ENCODE data around the gene EPHX1. TPM values are rescaled to one million over a fixed set of nuclear protein-coding genes. Genes with fewer than 3 reads are reported as not detected.

EPHX1 gene
- total RNA-seq, 1 donor: 31.5 TPM

DNA sequence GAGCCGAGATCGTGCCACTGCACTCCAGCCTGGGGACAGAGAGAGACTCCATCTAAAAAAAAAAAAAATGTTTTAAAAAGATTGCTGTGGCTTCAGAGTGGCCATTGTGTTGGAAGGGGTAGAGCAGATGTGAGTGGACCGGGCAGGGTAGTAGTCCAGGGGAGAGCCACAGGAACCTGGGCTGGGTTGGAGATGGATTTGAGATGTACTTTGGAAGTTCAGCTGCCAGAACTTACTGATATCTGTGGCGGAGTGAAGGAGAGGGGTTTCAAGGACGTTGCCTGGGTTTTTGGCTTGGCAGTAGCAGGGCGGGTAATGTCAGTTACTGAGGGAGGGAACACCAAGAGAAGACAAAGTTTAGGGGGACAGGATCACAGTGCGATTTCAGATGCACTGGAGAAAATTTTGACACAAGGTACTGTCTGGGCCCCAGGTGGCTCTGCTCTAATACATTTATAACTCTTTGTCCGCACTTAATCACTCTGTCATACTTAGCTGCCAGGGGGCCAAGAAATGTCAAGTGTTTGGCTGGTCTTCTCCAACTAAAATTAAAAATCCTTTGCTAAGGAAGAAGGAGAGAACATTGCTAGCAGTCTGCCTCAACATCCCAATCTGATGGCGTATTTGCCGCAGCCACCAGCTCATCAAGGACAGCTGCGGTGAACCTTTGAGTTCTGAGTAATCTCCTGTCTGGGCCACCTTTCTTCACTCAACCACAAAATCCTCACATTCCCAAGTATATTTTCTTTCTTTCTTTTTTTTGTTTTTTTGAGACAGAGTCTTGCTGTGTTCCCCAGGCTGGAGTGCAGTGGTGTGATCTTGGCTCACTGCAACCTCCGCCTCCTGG, 9.6 kb downstream of the EPHX1 start:
- TF ChIP-seq, protein P1, sequence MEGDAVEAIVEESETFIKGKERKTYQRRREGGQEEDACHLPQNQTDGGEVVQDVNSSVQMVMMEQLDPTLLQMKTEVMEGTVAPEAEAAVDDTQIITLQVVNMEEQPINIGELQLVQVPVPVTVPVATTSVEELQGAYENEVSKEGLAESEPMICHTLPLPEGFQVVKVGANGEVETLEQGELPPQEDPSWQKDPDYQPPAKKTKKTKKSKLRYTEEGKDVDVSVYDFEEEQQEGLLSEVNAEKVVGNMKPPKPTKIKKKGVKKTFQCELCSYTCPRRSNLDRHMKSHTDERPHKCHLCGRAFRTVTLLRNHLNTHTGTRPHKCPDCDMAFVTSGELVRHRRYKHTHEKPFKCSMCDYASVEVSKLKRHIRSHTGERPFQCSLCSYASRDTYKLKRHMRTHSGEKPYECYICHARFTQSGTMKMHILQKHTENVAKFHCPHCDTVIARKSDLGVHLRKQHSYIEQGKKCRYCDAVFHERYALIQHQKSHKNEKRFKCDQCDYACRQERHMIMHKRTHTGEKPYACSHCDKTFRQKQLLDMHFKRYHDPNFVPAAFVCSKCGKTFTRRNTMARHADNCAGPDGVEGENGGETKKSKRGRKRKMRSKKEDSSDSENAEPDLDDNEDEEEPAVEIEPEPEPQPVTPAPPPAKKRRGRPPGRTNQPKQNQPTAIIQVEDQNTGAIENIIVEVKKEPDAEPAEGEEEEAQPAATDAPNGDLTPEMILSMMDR (IDR thresholded peaks at IDR 0.05; ENCODE audit: insufficient read depth, low read depth, low read length): no peak
- no peak for DNase-seq (ENCODE audit: low read depth)
- no peak overlapping the region for H3K4me3 ChIP-seq (ENCODE audit: low read depth, low read length)

DNA sequence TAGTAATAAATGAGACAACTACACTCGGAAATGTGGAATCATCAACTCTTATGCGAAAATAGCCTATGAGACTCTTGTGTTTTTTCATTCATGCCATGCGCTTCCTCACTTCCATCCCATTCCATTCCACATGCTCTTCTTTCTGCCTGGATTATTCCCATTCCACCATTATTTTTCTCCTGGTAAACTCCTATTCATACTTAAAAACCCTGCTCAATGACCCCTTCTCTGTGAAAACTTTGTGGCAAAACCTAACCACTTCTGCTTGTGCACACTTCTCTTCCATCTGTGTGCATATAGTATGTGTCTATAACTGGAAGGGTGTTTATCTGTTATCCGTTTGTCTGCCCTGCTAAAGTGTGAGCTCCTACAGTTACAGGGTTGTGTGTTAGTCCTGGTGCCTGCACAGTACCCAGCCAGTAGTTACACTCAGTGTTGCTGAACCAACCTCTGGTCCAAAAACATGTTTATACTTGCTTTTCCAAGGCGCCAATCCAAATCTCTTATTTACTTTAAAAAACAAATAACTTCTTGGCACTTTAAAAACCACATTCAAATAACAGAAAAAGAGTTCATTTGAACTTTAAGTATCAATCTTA, 10.7 kb downstream of the EPHX1 start:
- H3K4me3 ChIP-seq (ENCODE audit: low read depth, low read length): no peak overlapping the region
- no peak for DNase-seq (ENCODE audit: low read depth)
- TF ChIP-seq, protein P1 (IDR thresholded peaks at IDR 0.05; ENCODE audit: insufficient read depth, low read depth, low read length): no peak

DNA sequence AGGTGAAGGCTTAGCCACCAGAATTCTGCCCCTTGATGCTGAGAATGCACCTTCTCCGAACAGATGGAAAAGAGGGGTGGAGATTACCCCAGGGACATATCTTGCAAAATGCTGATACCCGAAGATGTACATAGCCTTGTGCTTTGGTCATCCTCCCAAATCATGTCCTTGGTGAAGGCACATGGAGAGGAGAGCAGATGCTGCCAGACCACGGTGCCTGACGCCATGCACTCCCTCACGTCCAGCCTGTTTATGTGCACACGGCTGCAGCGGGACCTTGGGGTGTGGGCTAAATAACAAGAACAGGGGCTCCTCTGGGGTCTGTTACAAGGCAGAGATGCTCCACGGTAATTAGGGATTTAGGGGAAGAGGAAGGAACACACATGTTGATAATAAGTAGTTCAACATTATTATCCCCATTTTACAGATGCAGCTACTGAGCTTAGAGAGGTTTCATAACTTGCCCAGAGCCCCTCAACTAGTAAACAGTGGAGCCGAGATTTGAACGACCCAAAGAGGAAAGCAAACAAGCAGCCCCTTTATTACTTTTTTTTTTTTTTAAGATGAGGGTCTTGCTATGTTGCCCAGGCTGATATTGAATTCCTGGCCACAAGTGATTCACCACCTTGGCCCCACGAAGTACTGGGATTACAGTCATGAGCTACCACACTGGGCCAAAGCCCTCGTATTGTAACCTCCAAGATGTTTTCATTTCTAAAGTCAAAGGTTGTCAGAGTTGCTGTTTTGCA, 12.9 kb downstream of the EPHX1 start:
- DNase-seq (ENCODE audit: low read depth): no peak
- no peak overlapping the region for H3K4me3 ChIP-seq (ENCODE audit: low read depth, low read length)
- TF ChIP-seq, protein P1 (IDR thresholded peaks at IDR 0.05; ENCODE audit: insufficient read depth, low read depth, low read length): no peak

DNA sequence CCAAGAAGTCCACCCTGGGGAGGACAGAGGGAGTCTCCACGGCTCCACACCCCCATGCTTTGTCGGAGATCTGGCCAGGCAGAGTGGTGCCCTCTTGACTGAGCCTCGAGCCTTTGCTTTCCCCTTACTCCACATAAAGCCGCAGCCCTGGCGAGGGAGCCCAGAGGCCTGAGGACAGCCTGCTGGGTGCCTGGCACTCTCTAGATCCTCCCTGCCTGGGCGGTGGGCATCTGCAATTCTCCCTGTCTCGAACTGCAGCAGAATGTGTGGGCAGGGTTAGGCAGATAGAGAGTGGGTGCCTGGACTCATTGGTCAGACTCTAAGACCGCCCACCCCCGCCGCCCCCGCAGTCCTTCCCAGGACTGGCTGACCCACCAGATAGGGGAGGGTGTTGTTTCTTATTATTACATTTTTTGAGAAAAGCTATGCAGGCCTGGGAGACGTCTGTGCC, 13.9 kb downstream of the EPHX1 start:
- H3K4me3 ChIP-seq (ENCODE audit: low read depth, low read length): no peak overlapping the region
- TF ChIP-seq, protein P1 (IDR thresholded peaks at IDR 0.05; ENCODE audit: insufficient read depth, low read depth, low read length): no peak
- no peak for DNase-seq (ENCODE audit: low read depth)

DNA sequence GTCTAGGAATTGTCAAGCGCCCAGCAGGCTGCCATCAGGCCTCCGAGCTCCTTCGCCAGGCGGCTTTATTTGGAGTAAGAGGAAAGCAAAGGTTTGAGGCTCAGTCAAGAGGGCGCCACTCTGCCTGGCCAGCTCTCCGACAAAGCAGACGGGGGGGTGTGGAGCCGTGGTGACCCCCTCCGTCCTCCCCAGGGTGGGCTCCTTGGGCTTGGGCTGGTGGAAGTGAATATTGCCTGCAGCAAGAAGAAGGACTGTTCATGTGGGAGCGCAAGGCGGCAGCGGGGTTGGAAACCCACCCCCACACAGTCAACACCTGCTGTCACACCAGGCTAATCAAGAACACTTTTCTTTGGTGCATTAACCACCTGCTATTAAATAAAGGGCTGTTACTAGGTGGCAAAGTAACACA, 14.6 kb downstream of the EPHX1 start:
- DNase-seq (ENCODE audit: low read depth): no peak
- H3K4me3 ChIP-seq (ENCODE audit: low read depth, low read length): no peak overlapping the region
- TF ChIP-seq, protein P1 (IDR thresholded peaks at IDR 0.05; ENCODE audit: insufficient read depth, low read depth, low read length): no peak

DNA sequence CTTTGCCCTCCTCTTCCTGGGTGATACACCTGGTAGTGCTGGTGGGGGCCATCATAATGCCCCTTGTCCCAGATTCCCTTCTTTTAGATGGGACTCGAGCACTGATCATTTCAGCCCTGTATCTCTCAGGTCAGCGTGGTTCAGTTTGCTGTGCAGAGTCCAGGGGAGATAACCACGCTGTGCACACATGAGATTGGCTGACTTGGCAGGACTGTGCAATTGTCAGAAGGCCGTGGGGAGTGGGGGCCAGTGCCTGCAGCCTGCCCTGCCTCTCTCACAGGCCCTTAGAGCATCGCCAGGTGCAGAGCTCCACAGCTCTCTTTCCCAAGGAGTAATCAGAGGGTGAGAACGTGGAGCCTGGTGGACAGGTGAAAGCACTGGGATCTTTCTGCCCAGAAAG, 15.2 kb downstream of the EPHX1 start:
- TF ChIP-seq, protein P1 (IDR thresholded peaks at IDR 0.05; ENCODE audit: insufficient read depth, low read depth, low read length): no peak
- no peak overlapping the region for H3K4me3 ChIP-seq (ENCODE audit: low read depth, low read length)
- no peak for DNase-seq (ENCODE audit: low read depth)
